Measurements from ENCODE around the gene TNFRSF19.

Gene TNFRSF19

GRCh38 chr13:23629566-23630272, 59.5 kb downstream of the TNFRSF19 start:
- DNase-seq = no peak

- DNase-seq = no peak
Observed at GRCh38 chr13:23630349-23631093, 60.3 kb downstream of the TNFRSF19 start.

- DNase-seq = no peak
Observed at GRCh38 chr13:23631311-23632047, 61.3 kb downstream of the TNFRSF19 start.

- DNase-seq = no peak
Observed at GRCh38 chr13:23632048-23632582, 61.9 kb downstream of the TNFRSF19 start.

GRCh38 chr13:23632741-23633140, 62.5 kb downstream of the TNFRSF19 start:
- no peak for DNase-seq

- no peak for DNase-seq
Observed at GRCh38 chr13:23634897-23635296, 64.7 kb downstream of the TNFRSF19 start.

GRCh38 chr13:23636360-23636759, 66.1 kb downstream of the TNFRSF19 start:
- no peak for DNase-seq

- DNase-seq = no peak
Observed at GRCh38 chr13:23637829-23638228, 67.6 kb downstream of the TNFRSF19 start.

- no peak for DNase-seq
Observed at GRCh38 chr13:23639674-23640073, 69.5 kb downstream of the TNFRSF19 start.

- DNase-seq = no peak
Observed at GRCh38 chr13:23642110-23642509, 71.9 kb downstream of the TNFRSF19 start.

GRCh38 chr13:23643338-23644125, 73.3 kb downstream of the TNFRSF19 start:
- DNase-seq = no peak

GRCh38 chr13:23644126-23644419, 73.9 kb downstream of the TNFRSF19 start:
- DNase-seq = no peak

- DNase-seq = no peak
Observed at GRCh38 chr13:23644527-23645138, 74.4 kb downstream of the TNFRSF19 start.

- DNase-seq = no peak
Observed at GRCh38 chr13:23645851-23646250, 75.6 kb downstream of the TNFRSF19 start.

GRCh38 chr13:23651439-23651838, 81.2 kb downstream of the TNFRSF19 start:
- DNase-seq = no peak

- no peak for DNase-seq
Observed at GRCh38 chr13:23651887-23652286, 81.7 kb downstream of the TNFRSF19 start.

GRCh38 chr13:23652909-23653726, 82.9 kb downstream of the TNFRSF19 start:
- no peak for DNase-seq

GRCh38 chr13:23654111-23655110, 84.2 kb downstream of the TNFRSF19 start:
- DNase-seq = no peak

- no peak for DNase-seq
Observed at GRCh38 chr13:23655321-23655720, 85.1 kb downstream of the TNFRSF19 start.
